ENCODE measurements around the gene FOXI3. TPM values are rescaled to one million over a fixed set of nuclear protein-coding genes. Genes with fewer than 3 reads are reported as not detected.
A peak's percentile ranks its signal among the peaks of the same experiment; 100 is the strongest.

The FOXI3 gene
- not detected for total RNA-seq
- polyA plus RNA-seq = not detected
- long read RNA-seq, donor 1 = 0 reads
- long read RNA-seq, donor 2 = 0 reads
- long read RNA-seq, donor 3 = 0 reads
- long read RNA-seq, donor 4 = 0 reads
- long read RNA-seq, donor 5 = 0 reads
- long read RNA-seq, donor 6 = 0 reads
- long read RNA-seq, donor 7 = 0 reads
- long read RNA-seq, donor 8 = 0 reads
- long read RNA-seq, donor 9 = 0 reads
- long read RNA-seq, donor 10 = 0 reads

DNA sequence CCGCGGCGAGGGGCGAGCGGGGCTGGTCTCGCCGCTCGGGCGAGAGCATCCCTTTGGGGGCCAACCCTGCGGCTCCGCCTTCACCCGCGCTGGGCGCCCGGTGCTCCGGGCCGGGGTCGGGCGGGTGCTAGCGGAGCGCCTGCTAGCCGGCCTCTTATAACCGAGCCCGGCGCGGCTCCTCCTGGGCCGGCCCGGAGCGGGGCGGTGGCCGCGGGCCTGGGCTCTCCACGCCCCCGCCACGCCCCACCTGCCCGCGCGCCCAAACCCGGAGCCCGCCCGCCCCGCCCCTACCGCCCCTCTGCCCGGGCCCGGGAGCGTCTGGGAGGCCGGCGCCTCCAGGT, at the start of gene FOXI3:
TSS of gene FOXI3 (minus strand) at position 129 of the 341 bp plus-strand sequence. CDS start 158 bp downstream, outside the sequence.
- Histone ChIP-seq H3K4me3 (peak within 1 kb of the TSS in 1 of 4 donors; percentile 48), H3K36me3 (replicated peaks in 1 of 2) (no peaks in the 10 kb centered on the region), H3K27ac (no peak within 1 kb of the TSS), H3K27me3 (peaks cover 73% of the 10 kb centered on the region), H3K4me1 (replicated peaks in 1 of 2) (peaks cover 0 to 3% of the 10 kb centered on the region in 2 donors), H3K9me3 (replicated peaks in 1 of 3) (no peaks in the 10 kb centered on the region)
- DNase-seq = no peak
- intact Hi-C loops (cut with DNase I) = no loop called here
- TF ChIP-seq, protein P1, sequence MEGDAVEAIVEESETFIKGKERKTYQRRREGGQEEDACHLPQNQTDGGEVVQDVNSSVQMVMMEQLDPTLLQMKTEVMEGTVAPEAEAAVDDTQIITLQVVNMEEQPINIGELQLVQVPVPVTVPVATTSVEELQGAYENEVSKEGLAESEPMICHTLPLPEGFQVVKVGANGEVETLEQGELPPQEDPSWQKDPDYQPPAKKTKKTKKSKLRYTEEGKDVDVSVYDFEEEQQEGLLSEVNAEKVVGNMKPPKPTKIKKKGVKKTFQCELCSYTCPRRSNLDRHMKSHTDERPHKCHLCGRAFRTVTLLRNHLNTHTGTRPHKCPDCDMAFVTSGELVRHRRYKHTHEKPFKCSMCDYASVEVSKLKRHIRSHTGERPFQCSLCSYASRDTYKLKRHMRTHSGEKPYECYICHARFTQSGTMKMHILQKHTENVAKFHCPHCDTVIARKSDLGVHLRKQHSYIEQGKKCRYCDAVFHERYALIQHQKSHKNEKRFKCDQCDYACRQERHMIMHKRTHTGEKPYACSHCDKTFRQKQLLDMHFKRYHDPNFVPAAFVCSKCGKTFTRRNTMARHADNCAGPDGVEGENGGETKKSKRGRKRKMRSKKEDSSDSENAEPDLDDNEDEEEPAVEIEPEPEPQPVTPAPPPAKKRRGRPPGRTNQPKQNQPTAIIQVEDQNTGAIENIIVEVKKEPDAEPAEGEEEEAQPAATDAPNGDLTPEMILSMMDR (IDR thresholded peaks at IDR 0.05) = no peak
- TF ChIP-seq POLR2A (IDR thresholded peaks at IDR 0.05) = no peak
- WGBS, 4 donors = 0 to 10% (median 3%) methylated on average over 2 to 48 of the region's 48 CpGs; no CpG with 5 or more reads in 1 of the 4 donors

DNA sequence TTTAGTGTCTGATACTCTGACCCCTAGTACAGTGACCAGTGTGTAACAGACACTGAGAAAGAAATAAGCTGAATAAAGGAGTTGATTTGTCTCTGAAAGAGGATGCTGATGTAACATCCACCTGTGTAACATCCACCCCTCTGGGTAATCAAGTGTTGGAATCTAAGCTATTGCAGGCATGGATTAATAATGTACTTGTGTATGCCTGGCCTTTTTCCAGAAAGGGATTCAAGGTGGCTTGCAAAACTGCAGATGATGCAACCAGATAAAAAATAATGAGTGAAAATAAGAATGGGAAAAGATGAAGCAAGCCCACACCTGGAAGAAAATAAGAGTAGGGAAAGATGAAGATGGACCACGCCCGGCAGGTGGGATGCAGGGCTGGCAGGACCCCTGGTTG, 48.2 kb upstream of the FOXI3 start:
- H3K9me3 ChIP-seq (replicated peaks in 1 of 3) = no peaks in the 10 kb centered on the region
- H3K36me3 ChIP-seq (replicated peaks in 1 of 2) = no peaks in the 10 kb centered on the region
- WGBS, 4 donors = 67 to 88% (median 81%) methylated on average over 2 of the region's 2 CpGs
- H3K27ac ChIP-seq = no peak overlapping the region
- no peak for DNase-seq
- H3K27me3 ChIP-seq = no peaks in the 10 kb centered on the region
- H3K4me3 ChIP-seq = no peak overlapping the region
- TF ChIP-seq POLR2A (IDR thresholded peaks at IDR 0.05) = no peak
- TF ChIP-seq, protein P1 (IDR thresholded peaks at IDR 0.05) = no peak
- intact Hi-C loops (cut with DNase I) = no loop called here
- no peaks in the 10 kb centered on the region for H3K4me1 ChIP-seq (replicated peaks in 1 of 2)

DNA sequence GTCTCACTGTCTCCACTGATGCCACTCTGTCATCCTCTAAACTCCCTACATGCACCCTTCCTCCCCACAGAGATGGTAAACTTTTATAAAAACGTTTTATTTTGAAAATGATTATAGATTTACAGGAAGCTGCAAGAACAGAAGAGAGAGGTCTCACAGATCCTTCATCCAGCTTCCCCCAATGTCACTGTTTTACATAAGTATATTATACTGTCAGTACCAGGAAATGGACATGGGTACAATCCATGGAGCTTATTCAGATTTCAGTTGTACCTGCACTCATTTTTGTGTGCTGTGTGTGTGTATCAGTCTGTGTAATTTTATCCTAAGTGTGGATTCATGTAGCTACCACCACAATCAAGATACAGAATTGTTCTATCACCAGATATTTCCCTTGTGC, 46.7 kb upstream of the FOXI3 start:
- DNase-seq = no peak
- Histone ChIP-seq H3K27ac (no peak overlapping the region), H3K4me3 (no peak overlapping the region), H3K27me3 (no peaks in the 10 kb centered on the region), H3K9me3 (replicated peaks in 1 of 3) (no peaks in the 10 kb centered on the region), H3K36me3 (replicated peaks in 1 of 2) (no peaks in the 10 kb centered on the region), H3K4me1 (replicated peaks in 1 of 2) (no peaks in the 10 kb centered on the region)
- no peak for TF ChIP-seq POLR2A (IDR thresholded peaks at IDR 0.05)
- TF ChIP-seq, protein P1 (IDR thresholded peaks at IDR 0.05) = no peak
- intact Hi-C loops (cut with DNase I) = no loop called here
- 21 to 40% (median 26%) methylated on average over 1 of the region's 1 CpG for WGBS, 4 donors

DNA sequence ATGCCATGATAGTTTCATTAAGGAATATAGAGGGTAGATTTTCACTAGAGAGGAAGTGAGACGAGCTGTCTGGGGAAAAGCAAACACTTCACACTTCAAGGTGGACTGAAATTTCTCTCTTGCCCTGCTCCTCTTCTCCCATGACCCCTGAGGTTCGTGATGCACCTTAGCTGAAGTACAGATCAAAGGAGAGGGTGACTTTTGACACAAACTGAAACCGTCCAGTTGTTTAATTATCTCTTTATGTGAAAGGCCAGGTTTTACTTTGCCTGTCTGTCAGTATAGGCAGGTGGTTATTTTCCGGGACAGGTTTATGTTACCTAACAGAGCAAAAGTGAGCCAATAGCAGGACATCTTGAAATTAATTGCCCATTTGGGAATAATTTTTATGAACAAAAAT, 41.0 kb upstream of the FOXI3 start:
- no peaks in the 10 kb centered on the region for H3K9me3 ChIP-seq (replicated peaks in 1 of 3)
- TF ChIP-seq, protein P1 (IDR thresholded peaks at IDR 0.05) = no peak
- no peak for TF ChIP-seq POLR2A (IDR thresholded peaks at IDR 0.05)
- no peaks in the 10 kb centered on the region for H3K36me3 ChIP-seq (replicated peaks in 1 of 2)
- no peak overlapping the region for H3K4me3 ChIP-seq
- no peaks in the 10 kb centered on the region for H3K4me1 ChIP-seq (replicated peaks in 1 of 2)
- DNase-seq = no peak
- H3K27ac ChIP-seq = no peak overlapping the region
- intact Hi-C loops (cut with DNase I) = no loop called here
- H3K27me3 ChIP-seq = no peaks in the 10 kb centered on the region
- WGBS, 4 donors = 42 to 57% (median 50%) methylated on average over 4 of the region's 4 CpGs

Data from adrenal gland (tissue), 19 donors.